WTC11 (cell line): ENCODE measurements around the gene GARNL3. TPM values are rescaled to one million over a fixed set of nuclear protein-coding genes. Genes with fewer than 3 reads are reported as not detected.

Source experiments
- ATF1 ChIP-seq: sonication (generic); formaldehyde crosslinking; IDR thresholded peaks from 2 replicates; pipeline ENCODE4 v1.8.1; 2023; ENCODE audit warnings: mild to moderate bottlenecking, moderate library complexity, missing genetic modification reagents
- CREB1 ChIP-seq: sonication (generic); formaldehyde crosslinking; IDR thresholded peaks from 2 replicates; pipeline ENCODE4 v1.8.0; 2023; ENCODE audit warnings: mild to moderate bottlenecking, missing genetic modification reagents
- EMX1 ChIP-seq: fragments of 250-450 bp; sonication (Bioruptor Pico); IDR thresholded peaks from 2 replicates; pipeline ENCODE4 v1.8.0; 2021; ENCODE audit warnings: mild to moderate bottlenecking
- ETV6 ChIP-seq: sonication (generic); formaldehyde crosslinking; IDR thresholded peaks from 2 replicates; pipeline ENCODE4 v1.8.1; 2022; ENCODE audit warnings: mild to moderate bottlenecking, missing genetic modification reagents
- FOXK1 ChIP-seq: sonication (generic); formaldehyde crosslinking; IDR thresholded peaks from 2 replicates; pipeline ENCODE4 v1.8.0; 2022; ENCODE audit warnings: mild to moderate bottlenecking, moderate library complexity, missing genetic modification reagents
- GABPB1 ChIP-seq: sonication (generic); formaldehyde crosslinking; IDR thresholded peaks from 2 replicates; pipeline ENCODE4 v1.8.1; 2023; ENCODE audit warnings: mild to moderate bottlenecking, missing genetic modification reagents
- IRF2 ChIP-seq: sonication (generic); formaldehyde crosslinking; IDR thresholded peaks from 2 replicates; pipeline ENCODE4 v1.8.0; 2022; ENCODE audit warnings: low read depth, missing genetic modification reagents, borderline replicate concordance
- KAT7 ChIP-seq: sonication (generic); formaldehyde crosslinking; IDR thresholded peaks from 2 replicates; pipeline ENCODE4 v1.8.1; 2023; ENCODE audit warnings: missing genetic modification reagents, mild to moderate bottlenecking, borderline replicate concordance
- MXD4 ChIP-seq: fragments of 250-450 bp; sonication (Bioruptor Pico); IDR thresholded peaks from 2 replicates; pipeline ENCODE4 v1.8.0; 2021; ENCODE audit warnings: mild to moderate bottlenecking, moderate library complexity, borderline replicate concordance
- NR1H2 ChIP-seq: sonication (generic); formaldehyde crosslinking; IDR thresholded peaks from 2 replicates; pipeline ENCODE4 v1.9.0; 2021; ENCODE audit warnings: mild to moderate bottlenecking, moderate library complexity, missing genetic modification reagents
- RELA ChIP-seq: sonication (generic); formaldehyde crosslinking; IDR thresholded peaks from 2 replicates; pipeline ENCODE4 v1.8.1; 2022; ENCODE audit warnings: missing genetic modification reagents, mild to moderate bottlenecking, borderline replicate concordance
- ZNF263 ChIP-seq: sonication (generic); formaldehyde crosslinking; IDR thresholded peaks from 2 replicates; pipeline ENCODE4 v1.8.1; 2022; ENCODE audit warnings: low read depth, mild to moderate bottlenecking, moderate library complexity, missing genetic modification reagents
- ZNF396 ChIP-seq: fragments of 250-450 bp; sonication (Bioruptor Pico); IDR thresholded peaks from 2 replicates; pipeline ENCODE4 v1.8.0; 2021; ENCODE audit warnings: mild to moderate bottlenecking, moderate library complexity, borderline replicate concordance
- ZNF423 ChIP-seq: fragments of 250-450 bp; sonication (Bioruptor Pico); IDR thresholded peaks from 2 replicates; pipeline ENCODE4 v2.1.2; 2022; ENCODE audit warnings: mild to moderate bottlenecking, moderate library complexity
- total RNA-seq: library from RNA; stranded (reverse); gene quantifications from 3 replicates; pipeline ENCODE4 v1.2.3, GENCODE V29; 2021
- TF ChIP-seq, protein P1 (sequence below): sonication (generic); formaldehyde crosslinking; IDR thresholded peaks from 2 replicates; pipeline ENCODE4 v1.8.1; 2023; ENCODE audit warnings: mild to moderate bottlenecking, missing genetic modification reagents, moderate library complexity
- TF ChIP-seq, protein P2 (sequence below): fragments of 250-450 bp; sonication (Bioruptor Pico); IDR thresholded peaks from 2 replicates; pipeline ENCODE4 v1.9.0; 2021; ENCODE audit warnings: mild to moderate bottlenecking, borderline replicate concordance
- TF ChIP-seq, protein P3 (sequence below): sonication (generic); formaldehyde crosslinking; IDR thresholded peaks from 2 replicates; pipeline ENCODE4 v1.8.1; 2022; ENCODE audit warnings: missing genetic modification reagents, borderline replicate concordance
- TF ChIP-seq, protein P4 (sequence below): sonication (generic); formaldehyde crosslinking; IDR thresholded peaks from 2 replicates; pipeline ENCODE4 v1.8.1; 2022; ENCODE audit warnings: mild to moderate bottlenecking, missing genetic modification reagents, moderate library complexity, borderline replicate concordance
- TF ChIP-seq, protein P5 (sequence below): sonication (generic); formaldehyde crosslinking; IDR thresholded peaks from 2 replicates; pipeline ENCODE4 v1.8.0; 2022; ENCODE audit warnings: mild to moderate bottlenecking, missing genetic modification reagents
- TF ChIP-seq, protein P6 (sequence below): fragments of 250-450 bp; sonication (Bioruptor Pico); conservative IDR thresholded peaks from 2 replicates; pipeline ENCODE4 v1.9.0; 2021; ENCODE audit warnings: mild to moderate bottlenecking
- TF ChIP-seq, protein P7 (sequence below): sonication (generic); formaldehyde crosslinking; IDR thresholded peaks from 2 replicates; pipeline ENCODE4 v1.8.1; 2023; ENCODE audit warnings: mild to moderate bottlenecking, missing genetic modification reagents
- TF ChIP-seq, protein P8 (sequence below): sonication (generic); formaldehyde crosslinking; IDR thresholded peaks from 2 replicates; pipeline ENCODE4 v1.8.1; 2022; ENCODE audit warnings: low read depth, mild to moderate bottlenecking, moderate library complexity, missing genetic modification reagents, borderline replicate concordance
- TF ChIP-seq, protein P9 (sequence below): sonication (generic); formaldehyde crosslinking; IDR thresholded peaks from 2 replicates; pipeline ENCODE4 v1.8.0; 2022; ENCODE audit warnings: mild to moderate bottlenecking, missing genetic modification reagents

The GARNL3 gene
- total RNA-seq, 1 experiment from 2014 or later = 17.8 TPM

DNA sequence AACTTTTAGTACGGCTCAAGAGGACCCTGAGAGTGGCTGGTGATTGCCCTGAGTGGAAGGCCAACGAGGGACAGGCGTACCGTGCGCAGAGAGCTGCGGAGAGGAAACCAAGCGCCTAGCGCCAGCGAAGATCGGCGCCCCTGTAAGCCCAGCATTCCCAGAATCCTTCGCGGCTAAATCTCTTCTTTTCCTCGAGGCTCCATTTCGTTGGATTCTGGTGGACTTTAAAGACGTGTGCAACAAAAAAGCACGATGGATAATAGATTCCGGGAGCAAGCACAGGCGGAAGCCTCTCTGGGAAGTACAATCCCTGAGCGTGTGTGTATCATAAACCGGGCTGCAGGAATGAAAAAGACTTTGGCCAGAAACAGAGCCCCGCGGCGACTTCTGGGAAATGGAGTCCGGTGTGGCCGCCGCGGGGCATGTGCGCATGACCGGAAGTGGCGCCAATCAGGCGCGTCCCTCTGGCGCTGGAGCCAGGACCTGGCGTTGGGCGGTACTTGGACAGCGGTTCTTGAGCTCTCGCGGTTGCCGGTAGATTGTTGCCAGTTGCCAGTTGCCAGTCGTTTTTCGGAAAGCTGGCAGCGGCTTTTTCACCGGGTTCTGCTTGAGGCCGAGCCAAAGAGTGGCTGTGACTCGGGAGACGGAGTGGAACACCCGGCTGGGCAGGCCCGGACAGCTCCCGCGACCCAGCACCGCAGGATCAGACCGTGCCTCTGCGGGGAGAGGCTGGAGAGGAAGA, 159.5 kb downstream of the GARNL3 start, which contains the start of gene ZNF79 (continued):
- TF ChIP-seq IRF2 (CRISPR knock-in tag) (no peak), MXD4 (no peak), ZNF263 (CRISPR knock-in tag) (no peak), KAT7 (CRISPR knock-in tag) (no peak), GABPB1 (CRISPR knock-in tag) (peak; percentile 92), EMX1 (CRISPR knock-in tag) (no peak), ZNF423 (CRISPR knock-in tag) (no peak), FOXK1 (CRISPR knock-in tag) (peak; percentile 71; the same call in 1 of the 2 replicates), RELA (CRISPR knock-in tag) (no peak), ETV6 (CRISPR knock-in tag) (0 out of 2 replicates have a peak, but pooled peaks have one; percentile 13), ZNF396 (CRISPR knock-in tag) (no peak), NR1H2 (no peak), ATF1 (CRISPR knock-in tag) (no peak), CREB1 (CRISPR knock-in tag) (no peak)
- TF ChIP-seq, protein P1, sequence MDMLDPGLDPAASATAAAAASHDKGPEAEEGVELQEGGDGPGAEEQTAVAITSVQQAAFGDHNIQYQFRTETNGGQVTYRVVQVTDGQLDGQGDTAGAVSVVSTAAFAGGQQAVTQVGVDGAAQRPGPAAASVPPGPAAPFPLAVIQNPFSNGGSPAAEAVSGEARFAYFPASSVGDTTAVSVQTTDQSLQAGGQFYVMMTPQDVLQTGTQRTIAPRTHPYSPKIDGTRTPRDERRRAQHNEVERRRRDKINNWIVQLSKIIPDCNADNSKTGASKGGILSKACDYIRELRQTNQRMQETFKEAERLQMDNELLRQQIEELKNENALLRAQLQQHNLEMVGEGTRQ = peak; percentile 68
- TF ChIP-seq, protein P2, sequence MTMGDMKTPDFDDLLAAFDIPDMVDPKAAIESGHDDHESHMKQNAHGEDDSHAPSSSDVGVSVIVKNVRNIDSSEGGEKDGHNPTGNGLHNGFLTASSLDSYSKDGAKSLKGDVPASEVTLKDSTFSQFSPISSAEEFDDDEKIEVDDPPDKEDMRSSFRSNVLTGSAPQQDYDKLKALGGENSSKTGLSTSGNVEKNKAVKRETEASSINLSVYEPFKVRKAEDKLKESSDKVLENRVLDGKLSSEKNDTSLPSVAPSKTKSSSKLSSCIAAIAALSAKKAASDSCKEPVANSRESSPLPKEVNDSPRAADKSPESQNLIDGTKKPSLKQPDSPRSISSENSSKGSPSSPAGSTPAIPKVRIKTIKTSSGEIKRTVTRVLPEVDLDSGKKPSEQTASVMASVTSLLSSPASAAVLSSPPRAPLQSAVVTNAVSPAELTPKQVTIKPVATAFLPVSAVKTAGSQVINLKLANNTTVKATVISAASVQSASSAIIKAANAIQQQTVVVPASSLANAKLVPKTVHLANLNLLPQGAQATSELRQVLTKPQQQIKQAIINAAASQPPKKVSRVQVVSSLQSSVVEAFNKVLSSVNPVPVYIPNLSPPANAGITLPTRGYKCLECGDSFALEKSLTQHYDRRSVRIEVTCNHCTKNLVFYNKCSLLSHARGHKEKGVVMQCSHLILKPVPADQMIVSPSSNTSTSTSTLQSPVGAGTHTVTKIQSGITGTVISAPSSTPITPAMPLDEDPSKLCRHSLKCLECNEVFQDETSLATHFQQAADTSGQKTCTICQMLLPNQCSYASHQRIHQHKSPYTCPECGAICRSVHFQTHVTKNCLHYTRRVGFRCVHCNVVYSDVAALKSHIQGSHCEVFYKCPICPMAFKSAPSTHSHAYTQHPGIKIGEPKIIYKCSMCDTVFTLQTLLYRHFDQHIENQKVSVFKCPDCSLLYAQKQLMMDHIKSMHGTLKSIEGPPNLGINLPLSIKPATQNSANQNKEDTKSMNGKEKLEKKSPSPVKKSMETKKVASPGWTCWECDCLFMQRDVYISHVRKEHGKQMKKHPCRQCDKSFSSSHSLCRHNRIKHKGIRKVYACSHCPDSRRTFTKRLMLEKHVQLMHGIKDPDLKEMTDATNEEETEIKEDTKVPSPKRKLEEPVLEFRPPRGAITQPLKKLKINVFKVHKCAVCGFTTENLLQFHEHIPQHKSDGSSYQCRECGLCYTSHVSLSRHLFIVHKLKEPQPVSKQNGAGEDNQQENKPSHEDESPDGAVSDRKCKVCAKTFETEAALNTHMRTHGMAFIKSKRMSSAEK (CRISPR knock-in tag) = no peak
- TF ChIP-seq, protein P3, sequence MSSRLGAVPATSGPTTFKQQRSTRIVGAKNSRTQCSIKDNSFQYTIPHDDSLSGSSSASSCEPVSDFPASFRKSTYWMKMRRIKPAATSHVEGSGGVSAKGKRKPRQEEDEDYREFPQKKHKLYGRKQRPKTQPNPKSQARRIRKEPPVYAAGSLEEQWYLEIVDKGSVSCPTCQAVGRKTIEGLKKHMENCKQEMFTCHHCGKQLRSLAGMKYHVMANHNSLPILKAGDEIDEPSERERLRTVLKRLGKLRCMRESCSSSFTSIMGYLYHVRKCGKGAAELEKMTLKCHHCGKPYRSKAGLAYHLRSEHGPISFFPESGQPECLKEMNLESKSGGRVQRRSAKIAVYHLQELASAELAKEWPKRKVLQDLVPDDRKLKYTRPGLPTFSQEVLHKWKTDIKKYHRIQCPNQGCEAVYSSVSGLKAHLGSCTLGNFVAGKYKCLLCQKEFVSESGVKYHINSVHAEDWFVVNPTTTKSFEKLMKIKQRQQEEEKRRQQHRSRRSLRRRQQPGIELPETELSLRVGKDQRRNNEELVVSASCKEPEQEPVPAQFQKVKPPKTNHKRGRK = no peak
- TF ChIP-seq, protein P4, sequence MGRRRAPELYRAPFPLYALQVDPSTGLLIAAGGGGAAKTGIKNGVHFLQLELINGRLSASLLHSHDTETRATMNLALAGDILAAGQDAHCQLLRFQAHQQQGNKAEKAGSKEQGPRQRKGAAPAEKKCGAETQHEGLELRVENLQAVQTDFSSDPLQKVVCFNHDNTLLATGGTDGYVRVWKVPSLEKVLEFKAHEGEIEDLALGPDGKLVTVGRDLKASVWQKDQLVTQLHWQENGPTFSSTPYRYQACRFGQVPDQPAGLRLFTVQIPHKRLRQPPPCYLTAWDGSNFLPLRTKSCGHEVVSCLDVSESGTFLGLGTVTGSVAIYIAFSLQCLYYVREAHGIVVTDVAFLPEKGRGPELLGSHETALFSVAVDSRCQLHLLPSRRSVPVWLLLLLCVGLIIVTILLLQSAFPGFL (CRISPR knock-in tag) = no peak
- TF ChIP-seq, protein P5, sequence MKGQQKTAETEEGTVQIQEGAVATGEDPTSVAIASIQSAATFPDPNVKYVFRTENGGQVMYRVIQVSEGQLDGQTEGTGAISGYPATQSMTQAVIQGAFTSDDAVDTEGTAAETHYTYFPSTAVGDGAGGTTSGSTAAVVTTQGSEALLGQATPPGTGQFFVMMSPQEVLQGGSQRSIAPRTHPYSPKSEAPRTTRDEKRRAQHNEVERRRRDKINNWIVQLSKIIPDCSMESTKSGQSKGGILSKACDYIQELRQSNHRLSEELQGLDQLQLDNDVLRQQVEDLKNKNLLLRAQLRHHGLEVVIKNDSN (CRISPR knock-in tag) = 0 out of 2 replicates have a peak, but pooled peaks have one; percentile 51
- TF ChIP-seq, protein P6, sequence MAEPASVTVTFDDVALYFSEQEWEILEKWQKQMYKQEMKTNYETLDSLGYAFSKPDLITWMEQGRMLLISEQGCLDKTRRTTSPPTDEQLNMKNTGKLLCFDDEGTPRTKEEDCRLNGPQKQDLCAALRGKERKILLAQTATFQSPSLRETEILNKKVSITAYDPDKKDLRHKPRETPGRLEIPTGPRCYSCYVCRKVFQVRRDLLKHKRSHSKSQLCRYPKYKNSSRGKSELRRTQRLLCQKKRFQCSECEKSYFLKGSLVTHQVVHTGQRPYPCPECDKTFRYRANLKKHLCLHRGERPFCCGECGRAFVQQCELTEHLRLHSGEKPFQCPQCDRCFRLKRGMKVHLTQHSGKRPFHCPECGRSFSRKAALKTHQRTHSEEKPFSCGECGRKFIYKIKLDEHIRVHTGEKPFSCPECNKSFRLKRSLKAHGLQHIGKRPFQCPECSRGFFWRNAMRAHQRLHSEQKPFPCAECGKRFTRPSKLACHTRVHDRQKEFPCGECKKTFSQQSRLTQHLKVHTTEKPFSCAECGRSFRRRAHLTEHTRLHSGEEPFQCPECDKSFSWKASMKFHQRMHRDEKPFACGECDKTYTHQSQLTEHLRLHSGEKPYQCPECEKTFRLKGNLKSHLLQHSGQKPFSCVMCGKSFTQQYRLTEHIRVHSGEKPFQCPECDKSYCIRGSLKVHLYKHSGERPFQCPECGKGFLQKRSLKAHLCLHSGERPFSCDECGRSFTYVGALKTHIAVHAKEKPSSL = no peak
- TF ChIP-seq, protein P7, sequence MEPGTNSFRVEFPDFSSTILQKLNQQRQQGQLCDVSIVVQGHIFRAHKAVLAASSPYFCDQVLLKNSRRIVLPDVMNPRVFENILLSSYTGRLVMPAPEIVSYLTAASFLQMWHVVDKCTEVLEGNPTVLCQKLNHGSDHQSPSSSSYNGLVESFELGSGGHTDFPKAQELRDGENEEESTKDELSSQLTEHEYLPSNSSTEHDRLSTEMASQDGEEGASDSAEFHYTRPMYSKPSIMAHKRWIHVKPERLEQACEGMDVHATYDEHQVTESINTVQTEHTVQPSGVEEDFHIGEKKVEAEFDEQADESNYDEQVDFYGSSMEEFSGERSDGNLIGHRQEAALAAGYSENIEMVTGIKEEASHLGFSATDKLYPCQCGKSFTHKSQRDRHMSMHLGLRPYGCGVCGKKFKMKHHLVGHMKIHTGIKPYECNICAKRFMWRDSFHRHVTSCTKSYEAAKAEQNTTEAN (CRISPR knock-in tag) = no peak
- TF ChIP-seq, protein P8, sequence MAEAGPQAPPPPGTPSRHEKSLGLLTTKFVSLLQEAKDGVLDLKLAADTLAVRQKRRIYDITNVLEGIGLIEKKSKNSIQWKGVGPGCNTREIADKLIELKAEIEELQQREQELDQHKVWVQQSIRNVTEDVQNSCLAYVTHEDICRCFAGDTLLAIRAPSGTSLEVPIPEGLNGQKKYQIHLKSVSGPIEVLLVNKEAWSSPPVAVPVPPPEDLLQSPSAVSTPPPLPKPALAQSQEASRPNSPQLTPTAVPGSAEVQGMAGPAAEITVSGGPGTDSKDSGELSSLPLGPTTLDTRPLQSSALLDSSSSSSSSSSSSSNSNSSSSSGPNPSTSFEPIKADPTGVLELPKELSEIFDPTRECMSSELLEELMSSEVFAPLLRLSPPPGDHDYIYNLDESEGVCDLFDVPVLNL = no peak
- TF ChIP-seq, protein P9, sequence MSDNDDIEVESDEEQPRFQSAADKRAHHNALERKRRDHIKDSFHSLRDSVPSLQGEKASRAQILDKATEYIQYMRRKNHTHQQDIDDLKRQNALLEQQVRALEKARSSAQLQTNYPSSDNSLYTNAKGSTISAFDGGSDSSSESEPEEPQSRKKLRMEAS (CRISPR knock-in tag) = peak; percentile 70
